ENCODE results near the gene FBXL2.

DNA sequence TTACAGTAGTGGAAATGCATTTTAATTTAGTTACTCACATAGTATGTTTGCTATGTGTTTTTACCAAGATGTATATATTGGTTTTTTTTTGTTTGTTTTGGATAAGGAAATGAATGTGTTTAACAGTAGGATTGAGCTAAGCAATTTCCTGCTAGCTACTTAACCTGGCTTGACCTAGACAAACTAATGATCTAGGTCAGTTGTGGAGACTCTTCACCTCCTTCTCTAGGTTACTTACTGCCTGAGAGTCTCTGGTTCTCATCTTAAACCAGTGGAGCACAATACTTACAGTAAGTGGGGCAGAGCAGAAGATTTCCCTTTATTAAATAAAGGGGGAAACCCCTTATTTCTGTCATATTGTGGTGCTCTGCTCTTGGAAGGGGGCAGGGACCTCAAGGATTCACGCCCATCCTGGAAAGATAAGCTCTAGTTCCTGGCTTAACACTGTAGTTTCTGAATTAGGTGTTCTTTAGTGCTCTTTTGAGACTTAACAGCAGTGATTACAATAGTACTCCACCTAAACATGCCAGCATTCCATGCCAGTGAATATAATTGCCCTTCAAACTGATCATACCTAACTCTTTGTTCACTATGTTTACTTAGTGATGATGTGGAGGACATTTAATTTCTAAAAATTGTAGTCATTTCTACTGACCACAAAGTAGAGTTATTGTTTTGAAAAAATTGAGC is 83.0 kb downstream of the FBXL2 start:
- TF ChIP-seq CTCF (IDR thresholded peaks at IDR 0.05) (no peak), POLR2A (IDR thresholded peaks at IDR 0.05) (no peak), POLR2AphosphoS5 (IDR thresholded peaks at IDR 0.05; ENCODE audit: insufficient read depth in 1 of 2, low read depth in 1 of 2) (no peak)

Measured in vagina (tissue), 2 donors.